ENCODE results near the gene PTPRJ.
"Not testable (repeated sequence)": the region's sequence is repeated elsewhere in the genome, so short reads cannot be mapped to it uniquely, and the experiment has no call there.

The PTPRJ gene

DNA sequence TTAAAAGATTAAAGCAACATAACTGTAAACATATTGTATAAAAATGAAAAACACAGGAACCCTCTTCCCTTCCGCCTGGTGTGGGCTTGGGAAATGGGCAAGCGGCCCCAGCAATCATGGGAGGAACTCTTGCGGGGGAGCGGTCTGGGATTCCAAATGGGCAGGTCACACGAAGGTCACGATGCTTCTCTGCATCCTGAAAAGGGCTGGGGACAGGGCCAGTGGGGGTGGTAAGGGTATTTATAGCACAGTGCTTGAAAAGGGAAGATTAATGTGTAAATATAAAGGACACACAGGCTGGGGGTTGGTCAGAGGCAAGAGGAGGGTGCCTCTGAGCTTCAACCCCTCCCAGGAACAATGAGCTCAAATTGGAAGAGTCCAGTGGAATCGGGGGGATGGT is 189.4 kb downstream of the PTPRJ start:
- no peak for DNase-seq

DNA sequence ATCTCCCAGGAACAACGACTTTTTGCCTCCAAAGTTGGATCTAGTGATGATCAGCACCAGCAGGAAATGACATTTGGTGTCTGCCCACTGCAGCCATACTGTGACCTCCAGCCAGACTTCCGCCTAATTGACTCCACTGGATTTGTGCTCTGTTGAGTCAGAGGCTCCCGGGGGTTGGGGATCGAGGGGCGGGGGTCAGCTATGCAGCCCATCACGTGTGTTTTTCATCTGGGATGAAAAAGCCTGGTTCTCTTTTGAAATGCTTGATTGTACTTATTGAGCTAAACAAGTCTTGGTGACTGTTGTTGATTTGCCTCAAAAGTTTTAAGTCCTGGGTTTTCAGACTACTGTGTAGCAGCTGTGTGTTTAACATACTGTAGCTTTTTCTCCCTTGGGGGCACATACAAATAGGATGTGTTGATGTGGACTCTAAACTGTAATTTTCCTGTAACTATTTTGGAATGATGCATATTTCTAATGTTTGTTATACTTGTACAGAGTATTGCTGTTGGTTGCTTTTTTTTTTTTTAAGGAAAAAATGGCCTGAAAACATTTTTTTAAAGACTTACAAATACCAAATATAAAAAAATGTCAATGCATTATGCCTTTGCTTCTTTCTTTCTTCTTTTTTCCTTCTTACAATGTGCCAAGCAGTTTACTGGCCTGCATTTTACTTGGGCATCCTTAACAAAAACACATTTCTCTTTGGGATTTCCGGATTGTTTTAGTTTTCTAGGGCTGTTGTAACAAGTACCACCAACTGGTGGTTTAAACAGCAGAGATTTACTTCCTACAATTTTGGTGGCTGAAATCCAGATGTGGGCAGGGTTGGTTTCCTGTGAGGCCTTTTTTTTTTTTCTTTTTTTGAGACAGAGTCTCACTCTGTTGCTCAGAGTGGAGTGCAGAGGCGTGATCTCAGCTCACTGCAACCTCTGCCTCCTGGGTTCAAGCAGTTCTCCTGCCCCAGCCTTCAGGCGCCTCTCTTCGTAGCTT is 190.2 kb downstream of the PTPRJ start:
- no peak for DNase-seq

DNA sequence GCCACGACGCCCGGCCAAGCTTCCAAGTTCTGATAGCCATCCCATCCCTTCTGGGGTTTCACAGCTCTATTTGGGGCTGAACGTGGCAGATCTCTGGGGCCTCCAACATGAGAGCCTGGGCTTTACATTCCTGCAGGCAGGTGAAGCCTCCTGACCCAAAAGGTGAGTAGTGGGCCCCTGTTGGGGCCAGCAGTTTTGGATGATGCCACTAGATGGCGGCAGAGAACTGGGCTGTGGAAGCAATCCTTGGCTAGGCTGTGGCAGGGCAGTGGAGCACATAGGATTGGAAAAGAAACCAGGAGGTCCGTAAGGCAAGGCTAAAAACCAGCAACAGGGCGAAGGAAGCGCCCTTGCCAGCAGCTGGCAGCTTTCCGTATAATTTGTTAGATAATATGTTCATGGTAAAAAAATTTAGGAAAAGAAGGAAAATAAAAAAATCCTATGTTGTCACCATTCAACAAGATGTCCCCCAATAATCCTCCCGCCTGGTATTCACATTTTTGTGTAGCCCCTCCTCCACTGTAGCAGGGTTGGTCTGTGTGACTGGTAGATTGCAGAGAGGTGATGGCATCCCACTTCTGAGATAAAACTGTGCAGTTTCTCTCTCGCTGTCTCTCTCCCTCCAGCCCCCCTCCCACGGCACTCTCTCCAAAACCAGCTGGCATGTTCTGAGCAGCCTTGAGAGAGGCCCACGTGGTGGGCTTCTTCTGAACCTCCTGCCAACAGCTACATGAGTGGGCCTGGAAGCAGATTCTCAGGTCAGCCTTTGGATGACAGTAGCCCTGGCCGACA is 192.7 kb downstream of the PTPRJ start:
- no peak for DNase-seq

DNA sequence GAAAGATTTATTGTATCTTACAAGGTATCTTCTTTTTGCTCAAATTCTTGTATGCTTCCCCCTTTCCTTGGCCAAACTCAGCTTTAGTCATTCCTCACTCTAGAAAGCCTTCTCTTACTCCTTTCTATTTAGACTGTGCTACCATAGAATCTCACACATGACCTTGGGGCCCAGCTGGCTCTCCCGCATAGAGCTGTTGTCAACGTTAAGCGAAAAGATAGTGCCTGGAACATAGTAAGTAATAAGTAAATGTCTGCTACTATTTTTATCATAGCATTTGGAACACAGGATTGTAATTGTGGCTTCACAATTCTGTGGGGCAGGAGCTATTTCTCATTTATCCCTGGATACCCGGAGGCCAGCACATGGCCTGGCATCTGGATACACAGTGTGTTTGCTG is 197.3 kb downstream of the PTPRJ start:
- no peak for DNase-seq

DNA sequence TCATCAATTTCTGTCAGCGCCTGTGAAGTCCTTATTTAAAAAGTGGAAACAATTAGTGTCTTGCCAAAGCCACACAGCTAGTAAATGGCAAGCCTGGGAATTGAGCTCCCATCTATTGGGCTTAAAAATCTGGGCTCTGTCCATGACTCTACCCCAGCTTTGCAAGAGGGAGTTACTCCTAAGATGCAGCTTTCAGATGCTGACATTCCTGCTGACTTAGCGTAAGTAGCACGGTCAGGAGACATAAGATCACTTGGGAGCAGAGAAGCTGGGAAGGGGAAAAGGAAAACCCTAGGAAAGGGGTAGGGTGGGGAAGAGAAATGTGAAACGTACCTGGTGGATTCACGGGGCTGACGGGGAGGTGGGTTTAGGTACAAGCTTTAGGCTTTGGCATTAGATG is 200.3 kb downstream of the PTPRJ start:
- DNase-seq = no peak

DNA sequence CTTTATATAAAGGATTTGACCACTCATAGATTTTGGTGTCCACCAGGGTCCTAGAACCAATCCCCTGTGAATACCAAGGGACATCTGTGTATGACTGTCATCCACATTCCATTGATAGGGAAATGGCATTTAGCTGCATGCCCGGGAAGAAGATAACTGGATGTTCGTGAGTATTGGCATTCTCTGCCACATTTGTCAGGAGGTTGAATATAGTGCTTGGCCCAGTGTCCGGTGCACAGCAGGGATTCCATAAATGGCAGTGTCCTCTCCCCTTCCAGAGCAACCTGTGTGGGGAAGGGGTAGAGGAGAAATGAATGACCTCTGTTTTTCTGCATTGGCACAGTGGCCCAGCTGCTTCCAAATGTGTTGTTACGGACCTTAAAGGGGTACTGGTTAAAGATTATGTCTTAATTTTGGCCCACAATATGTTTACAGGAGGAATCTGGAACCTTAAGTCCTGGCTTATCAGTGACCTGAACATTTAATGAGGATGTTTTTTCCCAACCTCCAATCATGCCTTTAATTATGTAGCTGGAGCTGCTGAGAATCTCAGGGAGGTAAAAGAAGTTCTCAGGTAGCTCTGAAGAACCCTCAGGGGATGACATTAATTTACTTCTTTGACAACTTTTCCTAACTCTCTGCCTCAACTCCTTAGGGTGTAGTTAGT is 202.6 kb downstream of the PTPRJ start:
- no peak for DNase-seq

DNA sequence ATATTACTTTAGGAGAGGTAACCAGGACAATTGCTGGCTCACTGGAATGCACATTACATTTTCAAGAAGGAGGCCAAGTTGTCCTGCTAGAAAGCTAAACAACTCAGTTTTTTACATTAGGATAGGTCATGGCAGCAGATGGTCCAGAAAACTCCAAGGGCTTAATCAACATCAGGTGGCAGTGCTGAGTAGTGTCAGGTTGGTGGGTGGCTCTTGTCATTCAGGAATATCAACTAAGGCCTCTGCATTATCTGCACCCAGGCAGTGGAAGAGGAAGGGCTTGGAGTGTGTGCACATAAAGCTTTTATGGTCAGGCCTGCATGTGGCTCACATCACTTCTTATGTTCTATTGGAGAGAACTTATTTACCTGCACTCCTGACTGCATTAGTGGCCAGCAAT is 204.1 kb downstream of the PTPRJ start:
- DNase-seq = no peak

DNA sequence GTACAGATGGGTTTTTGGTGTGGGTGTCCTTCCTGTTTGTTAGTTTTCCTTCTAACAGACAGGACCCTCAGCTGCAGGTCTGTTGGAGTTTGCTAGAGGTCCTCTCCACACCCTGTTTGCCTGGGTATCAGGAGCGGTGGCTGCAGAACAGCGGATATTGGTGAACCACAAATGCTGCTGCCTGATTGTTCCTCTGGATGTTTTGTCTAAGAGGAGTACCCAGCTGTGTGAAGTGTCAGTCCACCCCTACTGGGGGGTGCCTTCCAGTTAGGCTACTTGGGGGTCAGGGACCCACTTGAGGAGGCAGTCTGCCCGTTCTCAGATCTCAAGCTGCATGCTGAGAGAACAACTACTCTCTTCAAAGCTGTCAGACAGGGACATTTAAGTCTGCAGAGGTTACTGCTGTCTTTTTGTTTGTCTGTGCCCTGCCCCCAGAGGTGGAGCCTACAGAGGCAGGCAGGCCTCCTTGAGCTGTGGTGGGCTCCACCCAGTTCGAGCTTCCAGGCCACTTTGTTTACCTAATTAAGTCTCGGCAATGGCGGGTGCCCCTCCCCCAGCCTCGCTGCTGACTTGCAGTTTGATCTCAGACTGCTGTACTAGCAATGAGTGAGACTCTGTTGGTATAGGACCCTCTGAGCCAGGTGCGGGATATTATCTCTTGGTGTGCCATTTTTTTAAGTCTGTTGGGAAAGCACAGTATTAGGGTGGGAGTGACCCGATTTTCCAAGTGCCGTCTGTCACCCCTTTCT is 210.7 kb downstream of the PTPRJ start:
- not testable (repeated sequence) for DNase-seq

DNA sequence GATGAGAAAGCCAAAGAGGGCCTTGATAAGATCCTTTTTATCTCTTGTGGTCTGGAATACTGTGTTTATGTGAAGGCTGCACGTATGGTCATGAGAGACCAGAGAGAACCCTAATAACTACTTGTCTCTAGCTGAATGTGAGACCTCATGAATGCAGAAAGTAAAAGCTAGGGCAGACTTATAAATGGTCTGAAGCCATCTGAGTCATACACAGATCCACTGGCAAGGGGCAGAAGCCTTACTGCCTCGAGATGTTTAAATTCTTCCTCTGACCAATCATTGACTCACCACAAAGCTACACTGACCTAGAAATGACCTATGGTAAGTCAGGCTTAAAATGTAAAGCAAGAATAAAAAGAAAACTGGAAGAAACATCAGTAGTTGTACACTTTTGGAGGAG is 213.5 kb downstream of the PTPRJ start:
- no peak for DNase-seq

DNA sequence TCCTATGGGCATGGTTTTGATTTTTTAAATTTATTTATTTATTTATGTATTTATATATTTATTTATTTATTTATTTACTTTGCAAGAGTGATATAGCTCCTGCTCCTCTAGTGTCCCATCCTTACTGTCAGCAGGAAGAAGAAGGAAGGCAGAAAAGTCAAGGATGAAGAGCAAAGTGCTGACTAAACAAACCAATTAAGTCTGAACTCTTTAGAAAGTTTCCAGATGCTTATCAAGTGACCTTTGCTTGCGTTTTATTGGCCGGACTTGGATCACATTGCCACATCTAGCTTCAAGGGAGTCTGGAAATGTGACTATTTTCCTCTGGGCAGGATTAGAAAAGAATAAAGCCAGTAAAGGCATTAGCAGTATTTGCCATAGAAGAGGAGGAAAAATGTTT is 227.5 kb downstream of the PTPRJ start:
- no peak for DNase-seq

DNA sequence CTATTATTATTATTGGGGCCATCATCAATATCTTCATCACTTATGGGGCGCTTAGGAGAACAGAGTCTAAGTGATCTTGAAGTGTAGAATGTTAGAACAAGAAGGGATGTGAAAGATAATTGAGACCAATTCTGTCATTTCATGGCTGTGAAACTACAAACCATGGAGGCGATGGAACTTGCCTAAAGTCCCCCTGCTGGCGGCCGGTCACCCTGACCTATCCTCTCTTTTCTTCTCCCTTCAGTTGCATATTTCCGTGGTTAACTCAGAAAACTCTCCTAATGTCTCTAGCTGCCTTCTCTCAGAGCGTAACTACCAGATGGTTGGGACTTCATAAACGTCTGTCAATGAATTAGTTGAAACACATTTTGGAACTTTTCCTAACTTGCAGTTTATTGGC is 229.7 kb downstream of the PTPRJ start:
- no peak for DNase-seq

DNA sequence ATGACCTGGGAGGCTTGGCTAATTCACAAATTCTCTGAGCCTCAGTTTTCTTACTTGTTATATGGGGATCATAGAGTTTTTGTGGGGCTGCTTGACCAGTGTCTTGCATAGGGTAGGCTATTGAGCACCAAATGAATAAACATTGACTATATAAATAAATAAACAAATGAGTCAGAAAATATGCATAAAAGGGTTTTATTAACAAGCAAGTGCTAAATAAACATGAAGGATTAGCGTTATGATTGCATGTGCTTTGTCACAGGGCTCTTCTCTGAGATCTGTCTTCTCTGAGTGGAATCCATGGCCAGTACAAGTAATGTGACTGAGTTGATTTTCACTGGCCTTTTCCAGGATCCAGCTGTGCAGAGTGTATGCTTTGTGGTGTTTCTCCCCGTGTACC is 236.2 kb downstream of the PTPRJ start, which contains the start of gene OR4B1:
Gene OR4B1 (plus strand): TSS at position 301 of the 400 bp plus-strand sequence. CDS start 0 bp downstream, at position 301.
- no peak for DNase-seq
